Measurements from ENCODE around the gene SCN5A. TPM values are rescaled to one million over a fixed set of nuclear protein-coding genes. Genes with fewer than 3 reads are reported as not detected.

The SCN5A gene
- total RNA-seq, 1 experiment from 2014 or later: not detected

- no peaks in the 10 kb centered on the region for H3K4me1 Mint-ChIP-seq (ENCODE audit: insufficient read depth, unreplicated experiment)
- no TSS peak for BruUV-seq (replicated peaks)
- no peak for DNase-seq (ENCODE audit: unreplicated experiment)
- TF ChIP-seq CTCF (IDR thresholded peaks at IDR 0.05; ENCODE audit: unreplicated experiment): no peak
- CTCF ChIA-PET: no interaction called here
- no peaks in the 10 kb centered on the region for H3K9me3 Mint-ChIP-seq (ENCODE audit: unreplicated experiment)
- H3K36me3 Mint-ChIP-seq (ENCODE audit: insufficient read depth, unreplicated experiment): no peaks in the 10 kb centered on the region
- H3K27me3 Mint-ChIP-seq (ENCODE audit: insufficient read depth, unreplicated experiment): no peaks in the 10 kb centered on the region
- no peak overlapping the region for H3K27ac Mint-ChIP-seq (ENCODE audit: low read depth, unreplicated experiment)
- POLR2A ChIA-PET: no interaction called here
- H3K4me3 Mint-ChIP-seq (ENCODE audit: unreplicated experiment): no peak overlapping the region
- intact Hi-C loops (cut with micrococcal nuclease): no loop called here
These were observed 71.4 kb downstream of the SCN5A start for GRCh38 chr3:38578081-38578475.

- Mint-ChIP-seq H3K36me3 (ENCODE audit: insufficient read depth, unreplicated experiment) (no peaks in the 10 kb centered on the region), H3K4me1 (ENCODE audit: insufficient read depth, unreplicated experiment) (no peaks in the 10 kb centered on the region), H3K9me3 (ENCODE audit: unreplicated experiment) (no peaks in the 10 kb centered on the region), H3K4me3 (ENCODE audit: unreplicated experiment) (no peak overlapping the region), H3K27ac (ENCODE audit: low read depth, unreplicated experiment) (no peak overlapping the region), H3K27me3 (ENCODE audit: insufficient read depth, unreplicated experiment) (no peaks in the 10 kb centered on the region)
- ChIA-PET POLR2A (no interaction called here), CTCF (no interaction called here)
- no TSS peak for BruUV-seq (replicated peaks)
- DNase-seq (ENCODE audit: unreplicated experiment): no peak
- intact Hi-C loops (cut with micrococcal nuclease): no loop called here
- TF ChIP-seq CTCF (IDR thresholded peaks at IDR 0.05; ENCODE audit: unreplicated experiment): no peak
These were observed 72.0 kb downstream of the SCN5A start for GRCh38 chr3:38577371-38578080.

- POLR2A ChIA-PET: no interaction called here
- H3K4me1 Mint-ChIP-seq (ENCODE audit: insufficient read depth, unreplicated experiment): no peaks in the 10 kb centered on the region
- H3K4me3 Mint-ChIP-seq (ENCODE audit: unreplicated experiment): no peak overlapping the region
- H3K27ac Mint-ChIP-seq (ENCODE audit: low read depth, unreplicated experiment): no peak overlapping the region
- H3K9me3 Mint-ChIP-seq (ENCODE audit: unreplicated experiment): no peaks in the 10 kb centered on the region
- CTCF ChIA-PET: interaction anchor here (1.4 kb wide), 1 partner anchor 55 kb away, joined by 6 read pairs; no protein-coding TSS in a partner anchor
- no peaks in the 10 kb centered on the region for H3K27me3 Mint-ChIP-seq (ENCODE audit: insufficient read depth, unreplicated experiment)
- H3K36me3 Mint-ChIP-seq (ENCODE audit: insufficient read depth, unreplicated experiment): no peaks in the 10 kb centered on the region
- no peak for TF ChIP-seq CTCF (IDR thresholded peaks at IDR 0.05; ENCODE audit: unreplicated experiment)
- intact Hi-C loops (cut with micrococcal nuclease): no loop called here
- DNase-seq (ENCODE audit: unreplicated experiment): no peak
- BruUV-seq (replicated peaks): no TSS peak
These were observed 72.7 kb downstream of the SCN5A start for GRCh38 chr3:38576526-38577370.

GRCh38 chr3:38576131-38576525, 73.4 kb downstream of the SCN5A start:
- no peaks in the 10 kb centered on the region for H3K9me3 Mint-ChIP-seq (ENCODE audit: unreplicated experiment)
- H3K4me3 Mint-ChIP-seq (ENCODE audit: unreplicated experiment): no peak overlapping the region
- no peaks in the 10 kb centered on the region for H3K36me3 Mint-ChIP-seq (ENCODE audit: insufficient read depth, unreplicated experiment)
- POLR2A ChIA-PET: no interaction called here
- intact Hi-C loops (cut with micrococcal nuclease): no loop called here
- H3K27ac Mint-ChIP-seq (ENCODE audit: low read depth, unreplicated experiment): no peak overlapping the region
- no peaks in the 10 kb centered on the region for H3K27me3 Mint-ChIP-seq (ENCODE audit: insufficient read depth, unreplicated experiment)
- CTCF ChIA-PET: interaction anchor here (1.4 kb wide), 1 partner anchor 54 kb away, joined by 6 read pairs; no protein-coding TSS in a partner anchor
- TF ChIP-seq CTCF (IDR thresholded peaks at IDR 0.05; ENCODE audit: unreplicated experiment): no peak
- H3K4me1 Mint-ChIP-seq (ENCODE audit: insufficient read depth, unreplicated experiment): no peaks in the 10 kb centered on the region
- no TSS peak for BruUV-seq (replicated peaks)
- DNase-seq (ENCODE audit: unreplicated experiment): no peak

Data from MCF 10A (cell line).